HepG2 (cell line): ENCODE data around the gene NAV2. TPM values are rescaled to one million over a fixed set of nuclear protein-coding genes. Genes with fewer than 3 reads are reported as not detected.

Source experiments
- ARHGAP35 ChIP-seq: sonication (generic); formaldehyde crosslinking; IDR thresholded peaks from 2 replicates; pipeline ENCODE4 v1.9.0; 2022; ENCODE audit warnings: mild to moderate bottlenecking, inconsistent platforms, moderate library complexity, missing genetic modification reagents, borderline replicate concordance
- BCL6 ChIP-seq: IDR thresholded peaks from 2 replicates; pipeline ENCODE4 v1.6.1; 2016; ENCODE audit warnings: missing genetic modification reagents, missing compliant biosample characterization
- CHCHD3 ChIP-seq: sonication (generic); formaldehyde crosslinking; IDR thresholded peaks from 2 replicates; pipeline ENCODE4 v1.8.0; 2022; ENCODE audit warnings: mild to moderate bottlenecking, missing genetic modification reagents, moderate library complexity
- CHD4 ChIP-seq: fragments of 200-600 bp; sonication (generic); IDR thresholded peaks from 2 replicates; pipeline ENCODE4 v1.7.0; 2017; ENCODE audit warnings: mild to moderate bottlenecking, low read length, borderline replicate concordance
- CREB3 ChIP-seq: sonication (generic); formaldehyde crosslinking; IDR thresholded peaks from 2 replicates; pipeline ENCODE4 v1.5.0; 2020; ENCODE audit warnings: missing genetic modification reagents
- GABPA ChIP-seq, 2 experiments: IDR thresholded peaks; 2 replicates each; pipeline ENCODE4 v1.6.1; 2011 to 2016; ENCODE audit warnings: low read depth in 2 of 2, low read length in 1 of 2, missing biosample characterization in 1 of 2, missing genetic modification characterization in 1 of 2
- GFI1 ChIP-seq: sonication (generic); formaldehyde crosslinking; IDR thresholded peaks from 2 replicates; pipeline ENCODE4 v1.5.0; 2020; ENCODE audit warnings: missing genetic modification reagents, mild to moderate bottlenecking, borderline replicate concordance
- HDAC6 ChIP-seq: fragments of 200-600 bp; sonication (generic); IDR thresholded peaks from 2 replicates; pipeline ENCODE4 v1.7.0; 2017; ENCODE audit warnings: mild to moderate bottlenecking, antibody characterized with exemption, low read length, low read depth
- HOXA9 ChIP-seq: sonication (generic); formaldehyde crosslinking; IDR thresholded peaks from 2 replicates; pipeline ENCODE4 v1.8.1; 2022; ENCODE audit warnings: missing genetic modification reagents, mild to moderate bottlenecking, moderate library complexity, borderline replicate concordance
- KAT2B ChIP-seq: fragments of 150-350 bp; IDR thresholded peaks from 2 replicates; pipeline ENCODE4 v1.6.1; 2014; ENCODE audit warnings: low read depth, low read length, borderline replicate concordance
- MEIS1 ChIP-seq: sonication (generic); formaldehyde crosslinking; IDR thresholded peaks from 2 replicates; pipeline ENCODE4 v1.9.0; 2021; ENCODE audit warnings: mild to moderate bottlenecking, missing genetic modification reagents, moderate library complexity, borderline replicate concordance
- TCF7 ChIP-seq: sonication (generic); IDR thresholded peaks from 2 replicates; pipeline ENCODE4 v1.6.1; 2016; ENCODE audit warnings: antibody characterized with exemption, low read depth
- ZBTB10 ChIP-seq: sonication (generic); formaldehyde crosslinking; IDR thresholded peaks from 2 replicates; pipeline ENCODE4 v1.4.0; 2020; ENCODE audit warnings: missing genetic modification reagents, borderline replicate concordance
- ZFP82 ChIP-seq: sonication (generic); formaldehyde crosslinking; IDR thresholded peaks from 2 replicates; pipeline ENCODE4 v1.5.1; 2020; ENCODE audit warnings: mild to moderate bottlenecking, missing genetic modification reagents, borderline replicate concordance
- ZNF280B ChIP-seq: sonication (generic); formaldehyde crosslinking; IDR thresholded peaks from 2 replicates; pipeline ENCODE4 v1.5.0; 2020; ENCODE audit warnings: missing genetic modification reagents, mild to moderate bottlenecking, borderline replicate concordance
- ZNF296 ChIP-seq: sonication (generic); formaldehyde crosslinking; conservative IDR thresholded peaks from 2 replicates; pipeline ENCODE4 v1.5.0; 2020; ENCODE audit warnings: mild to moderate bottlenecking, missing genetic modification reagents
- ZNF777 ChIP-seq: sonication (generic); formaldehyde crosslinking; IDR thresholded peaks from 2 replicates; pipeline ENCODE4 v1.4.0; 2020; ENCODE audit warnings: missing genetic modification reagents
- polyA plus RNA-seq, 8 experiments: library from polyadenylated mRNA; depleted of rRNA in 3 of 8; stranded (reverse) in 7 of 8; unstranded in 1 of 8; fragments of >200 nt; fragmentation: Illumina TruSeq in 4 of 8; extraction: Trizol in 4 of 8; gene quantifications; 2 replicates each; pipeline versions ENCODE4 v1.2.1 to v1.2.3, GENCODE V29; 2011 to 2016; ENCODE audit warnings: low read depth in 4 of 8, missing spikeins in 1 of 8, mixed read lengths in 1 of 8; ENCODE audit not compliant: insufficient read depth in 1 of 8
- total RNA-seq, 5 experiments: library from RNA; depleted of rRNA; stranded (reverse); fragments of >200 nt; fragmentation: Illumina TruSeq; extraction: Trizol; gene quantifications; 2 replicates each; pipeline ENCODE4 v1.2.3, GENCODE V29; 2016; ENCODE audit warnings: low read depth in 1 of 5
- TF ChIP-seq, protein P1 (sequence below): sonication (generic); formaldehyde crosslinking; IDR thresholded peaks from 2 replicates; pipeline ENCODE4 v1.9.0; 2022; ENCODE audit warnings: missing genetic modification reagents, mild to moderate bottlenecking, borderline replicate concordance
- TF ChIP-seq, protein P2 (sequence below): sonication (generic); formaldehyde crosslinking; conservative IDR thresholded peaks from 2 replicates; pipeline ENCODE4 v1.8.0; 2022; ENCODE audit warnings: missing genetic modification reagents

NAV2 gene
- total and polyA plus RNA-seq, 2 of the 13 experiments (the other 11 are each of a cell fraction or from before 2014, with no cell fraction given), result 9.3 to 34.6 TPM

- TF ChIP-seq ZNF280B (CRISPR knock-in tag), result no peak
- no peak for TF ChIP-seq KAT2B
- no peak for TF ChIP-seq CREB3
- TF ChIP-seq CHD4, result no peak
- TF ChIP-seq GABPA (IDR thresholded peaks at IDR 0.05; ENCODE audit: low read depth, low read length), result no peak
- TF ChIP-seq GABPA (CRISPR knock-in tag; IDR thresholded peaks at IDR 0.05; ENCODE audit: low read depth), result no peak
- no peak for TF ChIP-seq ARHGAP35
- TF ChIP-seq HDAC6, result no peak
- no peak for TF ChIP-seq ZNF296 (CRISPR knock-in tag)
- TF ChIP-seq HOXA9, result no peak
- no peak for TF ChIP-seq CHCHD3 (CRISPR knock-in tag)
- TF ChIP-seq, protein P1, sequence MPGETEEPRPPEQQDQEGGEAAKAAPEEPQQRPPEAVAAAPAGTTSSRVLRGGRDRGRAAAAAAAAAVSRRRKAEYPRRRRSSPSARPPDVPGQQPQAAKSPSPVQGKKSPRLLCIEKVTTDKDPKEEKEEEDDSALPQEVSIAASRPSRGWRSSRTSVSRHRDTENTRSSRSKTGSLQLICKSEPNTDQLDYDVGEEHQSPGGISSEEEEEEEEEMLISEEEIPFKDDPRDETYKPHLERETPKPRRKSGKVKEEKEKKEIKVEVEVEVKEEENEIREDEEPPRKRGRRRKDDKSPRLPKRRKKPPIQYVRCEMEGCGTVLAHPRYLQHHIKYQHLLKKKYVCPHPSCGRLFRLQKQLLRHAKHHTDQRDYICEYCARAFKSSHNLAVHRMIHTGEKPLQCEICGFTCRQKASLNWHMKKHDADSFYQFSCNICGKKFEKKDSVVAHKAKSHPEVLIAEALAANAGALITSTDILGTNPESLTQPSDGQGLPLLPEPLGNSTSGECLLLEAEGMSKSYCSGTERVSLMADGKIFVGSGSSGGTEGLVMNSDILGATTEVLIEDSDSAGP (CRISPR knock-in tag), result no peak; the same call in 1 of the 2 replicates
- TF ChIP-seq GFI1 (CRISPR knock-in tag), result peak; percentile 63; the same call in 1 of the 2 replicates
- TF ChIP-seq BCL6, result no peak
- TF ChIP-seq TCF7, result peak; percentile 59
- no peak for TF ChIP-seq ZBTB10 (CRISPR knock-in tag)
- TF ChIP-seq ZFP82 (CRISPR knock-in tag), result no peak
- no peak for TF ChIP-seq MEIS1 (CRISPR knock-in tag)
- TF ChIP-seq, protein P2, sequence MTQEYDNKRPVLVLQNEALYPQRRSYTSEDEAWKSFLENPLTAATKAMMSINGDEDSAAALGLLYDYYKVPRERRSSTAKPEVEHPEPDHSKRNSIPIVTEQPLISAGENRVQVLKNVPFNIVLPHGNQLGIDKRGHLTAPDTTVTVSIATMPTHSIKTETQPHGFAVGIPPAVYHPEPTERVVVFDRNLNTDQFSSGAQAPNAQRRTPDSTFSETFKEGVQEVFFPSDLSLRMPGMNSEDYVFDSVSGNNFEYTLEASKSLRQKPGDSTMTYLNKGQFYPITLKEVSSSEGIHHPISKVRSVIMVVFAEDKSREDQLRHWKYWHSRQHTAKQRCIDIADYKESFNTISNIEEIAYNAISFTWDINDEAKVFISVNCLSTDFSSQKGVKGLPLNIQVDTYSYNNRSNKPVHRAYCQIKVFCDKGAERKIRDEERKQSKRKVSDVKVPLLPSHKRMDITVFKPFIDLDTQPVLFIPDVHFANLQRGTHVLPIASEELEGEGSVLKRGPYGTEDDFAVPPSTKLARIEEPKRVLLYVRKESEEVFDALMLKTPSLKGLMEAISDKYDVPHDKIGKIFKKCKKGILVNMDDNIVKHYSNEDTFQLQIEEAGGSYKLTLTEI (CRISPR knock-in tag), result no peak
- no peak for TF ChIP-seq ZNF777 (CRISPR knock-in tag)
These were observed 372.5 kb downstream of the NAV2 start (continued) for GRCh38 chr11:20084921-20085814.
